Neuronal stem cell (in vitro differentiated cells): ENCODE results near the gene MICAL2. TPM values are rescaled to one million over a fixed set of nuclear protein-coding genes. Genes with fewer than 3 reads are reported as not detected.

Experiments used
- DNase-seq: peaks from one replicate; pipeline ENCODE4 v3.0.0-alpha.2; 2013; ENCODE audit warnings: low spot score
- H2AFZ ChIP-seq: one replicate; pipeline ENCODE4 v1.6.1; 2013; ENCODE audit warnings: mild to moderate bottlenecking, low read length, inconsistent platforms
- H2AK5ac ChIP-seq: 2 replicates; pipeline ENCODE4 v1.6.1; 2013; ENCODE audit warnings: low read depth, mild to moderate bottlenecking, inconsistent platforms, low read length, moderate library complexity, mixed read lengths
- H2BK120ac ChIP-seq: 2 replicates; pipeline ENCODE4 v1.6.1; 2013; ENCODE audit warnings: low read depth, mild to moderate bottlenecking, inconsistent platforms, low read length, moderate library complexity, mixed read lengths
- H2BK12ac ChIP-seq: one replicate; pipeline ENCODE4 v1.6.1; 2013; ENCODE audit warnings: low read length, inconsistent platforms
- H2BK15ac ChIP-seq: 2 replicates; pipeline ENCODE4 v1.6.1; 2013; ENCODE audit warnings: mild to moderate bottlenecking, low read length, inconsistent platforms, mixed read lengths
- H2BK5ac ChIP-seq: one replicate; pipeline ENCODE4 v1.6.1; 2013; ENCODE audit warnings: inconsistent platforms, mild to moderate bottlenecking, low read length, moderate library complexity
- H3K14ac ChIP-seq: one replicate; pipeline ENCODE4 v1.6.1; 2013; ENCODE audit warnings: low read length, inconsistent platforms
- H3K18ac ChIP-seq: 2 replicates; pipeline ENCODE4 v1.6.1; 2013; ENCODE audit warnings: low read length, inconsistent platforms
- H3K23ac ChIP-seq: 2 replicates; pipeline ENCODE4 v1.6.1; 2013; ENCODE audit warnings: low read depth, mild to moderate bottlenecking, mixed read lengths, low read length, inconsistent platforms; ENCODE audit not compliant: poor library complexity
- H3K27ac ChIP-seq: replicated peaks from 3 replicates; pipeline ENCODE4 v1.5.1; 2013; ENCODE audit warnings: low read length, inconsistent platforms
- H3K27me3 ChIP-seq, 3 experiments: 2 replicates each; pipeline ENCODE4 v1.6.1; 2013; ENCODE audit warnings: low read length in 3 of 3, mild to moderate bottlenecking in 2 of 3, inconsistent platforms in 1 of 3, low read depth in 1 of 3, mixed read lengths in 1 of 3, moderate library complexity in 1 of 3; ENCODE audit not compliant: control insufficient read depth in 3 of 3, insufficient read depth in 3 of 3
- H3K36me3 ChIP-seq, 2 donors: replicated peaks in 1 of 2; 2 replicates each; pipeline ENCODE4 v1.6.1; 2013; ENCODE audit warnings: low read length in 2 of 2; ENCODE audit not compliant: control insufficient read depth in 2 of 2, insufficient read depth in 2 of 2
- H3K4ac ChIP-seq: 2 replicates; pipeline ENCODE4 v1.6.1; 2013; ENCODE audit warnings: inconsistent platforms, mild to moderate bottlenecking, low read length, moderate library complexity
- H3K4me1 ChIP-seq, 2 donors: 1 replicate in 1 of 2; 2 replicates in 1 of 2; pipeline ENCODE4 v1.6.1; 2013; ENCODE audit warnings: low read length in 2 of 2, low read depth in 1 of 2; ENCODE audit not compliant: control insufficient read depth in 2 of 2, insufficient read depth in 1 of 2
- H3K4me2 ChIP-seq: one replicate; pipeline ENCODE4 v1.6.1; 2013; ENCODE audit warnings: mild to moderate bottlenecking, low read length, inconsistent platforms; ENCODE audit not compliant: insufficient read depth, poor library complexity, severe bottlenecking
- H3K4me3 ChIP-seq, 2 donors: 2 replicates each; pipeline ENCODE4 v1.5.1; 2013; ENCODE audit warnings: low read length in 2 of 2, mild to moderate bottlenecking in 2 of 2, inconsistent platforms in 1 of 2, moderate library complexity in 1 of 2
- H3K79me1 ChIP-seq: one replicate; pipeline ENCODE4 v1.6.1; 2013; ENCODE audit warnings: low read depth, mild to moderate bottlenecking, inconsistent platforms, low read length, moderate library complexity
- H3K9ac ChIP-seq: one replicate; pipeline ENCODE4 v1.6.1; 2013; ENCODE audit warnings: mild to moderate bottlenecking, low read depth, low read length, inconsistent platforms; ENCODE audit not compliant: poor library complexity
- H3K9me3 ChIP-seq, 2 donors: replicated peaks in 1 of 2; 2 replicates each; pipeline versions ENCODE3 to v1.6.1; 2013; ENCODE audit warnings: low read length in 2 of 2, mild to moderate bottlenecking in 2 of 2, inconsistent platforms in 1 of 2, low read depth in 1 of 2, mixed read lengths in 1 of 2, moderate library complexity in 1 of 2; ENCODE audit not compliant: control insufficient read depth in 2 of 2, insufficient read depth in 1 of 2
- H4K8ac ChIP-seq: one replicate; pipeline ENCODE4 v1.6.1; 2013; ENCODE audit warnings: low read depth, mild to moderate bottlenecking, inconsistent platforms, low read length, moderate library complexity
- H4K91ac ChIP-seq: one replicate; pipeline ENCODE4 v1.6.1; 2013; ENCODE audit warnings: low read length, low read depth, mild to moderate bottlenecking, inconsistent platforms; ENCODE audit not compliant: poor library complexity
- WGBS, 2 donors: extraction: QIAGEN DNeasy Blood & Tissue Kit; methylation state at CpG; one replicate each; pipeline ENCODE4 v1.1.7; 2013; ENCODE audit warnings: missing lambda C conversion rate in 2 of 2, mixed read lengths in 1 of 2; ENCODE audit not compliant: insufficient read length in 2 of 2, insufficient replicate concordance in 1 of 2; ENCODE audit errors: extremely low coverage in 2 of 2; 5-methylcytosine and 5-hydroxymethylcytosine counted together
- polyA plus RNA-seq, 2 experiments: library from polyadenylated mRNA; stranded (reverse); fragments of 200-250 nt; gene quantifications; one replicate each; pipeline ENCODE4 v1.2.3, GENCODE V29; 2013

Gene MICAL2, protein sequence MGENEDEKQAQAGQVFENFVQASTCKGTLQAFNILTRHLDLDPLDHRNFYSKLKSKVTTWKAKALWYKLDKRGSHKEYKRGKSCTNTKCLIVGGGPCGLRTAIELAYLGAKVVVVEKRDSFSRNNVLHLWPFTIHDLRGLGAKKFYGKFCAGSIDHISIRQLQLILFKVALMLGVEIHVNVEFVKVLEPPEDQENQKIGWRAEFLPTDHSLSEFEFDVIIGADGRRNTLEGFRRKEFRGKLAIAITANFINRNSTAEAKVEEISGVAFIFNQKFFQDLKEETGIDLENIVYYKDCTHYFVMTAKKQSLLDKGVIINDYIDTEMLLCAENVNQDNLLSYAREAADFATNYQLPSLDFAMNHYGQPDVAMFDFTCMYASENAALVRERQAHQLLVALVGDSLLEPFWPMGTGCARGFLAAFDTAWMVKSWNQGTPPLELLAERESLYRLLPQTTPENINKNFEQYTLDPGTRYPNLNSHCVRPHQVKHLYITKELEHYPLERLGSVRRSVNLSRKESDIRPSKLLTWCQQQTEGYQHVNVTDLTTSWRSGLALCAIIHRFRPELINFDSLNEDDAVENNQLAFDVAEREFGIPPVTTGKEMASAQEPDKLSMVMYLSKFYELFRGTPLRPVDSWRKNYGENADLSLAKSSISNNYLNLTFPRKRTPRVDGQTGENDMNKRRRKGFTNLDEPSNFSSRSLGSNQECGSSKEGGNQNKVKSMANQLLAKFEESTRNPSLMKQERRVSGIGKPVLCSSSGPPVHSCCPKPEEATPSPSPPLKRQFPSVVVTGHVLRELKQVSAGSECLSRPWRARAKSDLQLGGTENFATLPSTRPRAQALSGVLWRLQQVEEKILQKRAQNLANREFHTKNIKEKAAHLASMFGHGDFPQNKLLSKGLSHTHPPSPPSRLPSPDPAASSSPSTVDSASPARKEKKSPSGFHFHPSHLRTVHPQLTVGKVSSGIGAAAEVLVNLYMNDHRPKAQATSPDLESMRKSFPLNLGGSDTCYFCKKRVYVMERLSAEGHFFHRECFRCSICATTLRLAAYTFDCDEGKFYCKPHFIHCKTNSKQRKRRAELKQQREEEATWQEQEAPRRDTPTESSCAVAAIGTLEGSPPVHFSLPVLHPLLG
- 0.36 TPM for polyA plus RNA-seq (2013, experiment 1 of 2)
- polyA plus RNA-seq (2013, experiment 2 of 2), result 0.26 TPM

- DNase-seq, result peak; percentile 81
- no CpG with 5 or more reads among the region's 56 CpGs for WGBS, 2 donors
Measured at GRCh38 chr11:12110201-12110713, at the start of gene MICAL2. Gene MICAL2, plus strand, starts transcription at chr11:12110590. Its CDS starts 51,566 bp downstream, at chr11:12162156.

DNA sequence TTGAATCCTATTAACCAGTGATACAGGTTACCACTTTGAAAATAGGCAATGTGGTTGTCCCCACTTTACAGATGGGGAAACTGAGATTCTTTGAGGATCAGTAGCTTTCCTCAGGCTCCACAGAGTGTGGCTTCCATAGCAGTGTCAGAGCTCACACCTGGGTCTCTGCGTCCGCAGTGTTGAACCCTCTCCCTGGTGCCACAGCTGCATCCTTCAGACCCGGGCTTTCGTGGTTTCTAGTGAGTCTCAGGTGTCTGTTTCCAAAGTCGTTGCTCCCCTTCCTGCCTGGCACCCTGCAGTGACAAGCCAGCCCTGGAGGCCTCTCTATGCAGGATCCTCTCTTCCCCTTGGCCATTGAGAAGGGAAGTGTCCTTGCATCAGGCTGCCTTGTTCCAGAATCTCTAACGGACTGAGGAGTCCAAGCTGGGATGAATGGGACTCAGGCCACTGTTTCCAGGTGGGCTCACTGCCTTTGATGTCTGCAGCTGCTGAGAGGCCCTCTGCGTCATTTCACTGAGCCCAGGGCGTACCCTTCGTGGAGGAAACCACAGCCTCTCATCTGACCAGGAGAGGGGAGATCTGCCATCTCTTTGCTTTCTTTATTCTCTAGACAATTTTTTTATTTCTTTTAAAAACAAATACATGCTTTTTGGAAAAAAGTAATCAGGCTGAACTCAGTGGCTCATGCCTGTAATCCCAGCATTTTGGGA lies 48.4 kb upstream of the MICAL2 start:
- Histone ChIP-seq H3K14ac (no peak overlapping the region), H2BK5ac (no peak overlapping the region), H3K4ac (no peak overlapping the region), H3K79me1 (no peaks in the 10 kb centered on the region), H3K9me3 (no peaks in the 10 kb centered on the region), H2BK12ac (no peak overlapping the region), H2BK120ac (no peak overlapping the region), H4K8ac (no peak overlapping the region), H3K9ac (no peak overlapping the region), H4K91ac (no peak overlapping the region), H3K36me3 (no peaks in the 10 kb centered on the region), H3K4me1 (peaks cover 4 to 9% of the 10 kb centered on the region in 2 donors), H2AFZ (no peak overlapping the region), H3K23ac (no peak overlapping the region), H3K27me3 (peaks cover 0 to 3% (median 0%) of the 10 kb centered on the region in 3 experiments), H3K4me3 (peak overlapping the region in 1 of 2 donors; percentile 38), H2BK15ac (no peak overlapping the region), H3K4me2 (no peak overlapping the region), H2AK5ac (no peak overlapping the region), H3K18ac (peak overlapping the region; percentile 3), H3K27ac (no peak overlapping the region)
- DNase-seq, result no peak
- WGBS, 2 donors, result no CpG with 5 or more reads among the region's 9 CpGs

More at GRCh38 chr11:12110201-12110713, at the start of gene MICAL2:
- no peak within 1 kb of the TSS for H3K14ac ChIP-seq
- no peaks in the 10 kb centered on the region for H3K79me1 ChIP-seq
- no peak within 1 kb of the TSS for H3K18ac ChIP-seq
- H2BK15ac ChIP-seq, result no peak within 1 kb of the TSS
- no peaks in the 10 kb centered on the region for H3K36me3 ChIP-seq
- H3K4ac ChIP-seq, result no peak within 1 kb of the TSS
- H2BK12ac ChIP-seq, result no peak within 1 kb of the TSS
- peaks cover 0 to 86% (median 23%) of the 10 kb centered on the region in 3 experiments for H3K27me3 ChIP-seq
- no peaks in the 10 kb centered on the region for H3K9me3 ChIP-seq
- peak within 1 kb of the TSS; percentile 92 for H2AFZ ChIP-seq
- H3K23ac ChIP-seq, result no peak within 1 kb of the TSS
- peak within 1 kb of the TSS; percentile 42 to 76 for H3K4me3 ChIP-seq
- no peak within 1 kb of the TSS for H2BK120ac ChIP-seq
- no peak within 1 kb of the TSS for H4K91ac ChIP-seq
- H4K8ac ChIP-seq, result no peak within 1 kb of the TSS
- peak within 1 kb of the TSS; percentile 67 for H3K9ac ChIP-seq
- H3K4me1 ChIP-seq, result peaks cover 8 to 9% of the 10 kb centered on the region in 2 donors
- H3K4me2 ChIP-seq, result peak within 1 kb of the TSS; percentile 96
- no peak within 1 kb of the TSS for H2BK5ac ChIP-seq
- no peak within 1 kb of the TSS for H2AK5ac ChIP-seq
- H3K27ac ChIP-seq, result no peak within 1 kb of the TSS

- WGBS, 2 donors, result no CpG with 5 or more reads among the region's 2 CpGs
- no peaks in the 10 kb centered on the region for H3K36me3 ChIP-seq
- no peak overlapping the region for H2AFZ ChIP-seq
- no peak overlapping the region for H2BK5ac ChIP-seq
- H3K4me3 ChIP-seq, result no peak overlapping the region
- H3K23ac ChIP-seq, result no peak overlapping the region
- no peaks in the 10 kb centered on the region for H3K9me3 ChIP-seq
- H3K4ac ChIP-seq, result no peak overlapping the region
- no peak overlapping the region for H4K8ac ChIP-seq
- H3K79me1 ChIP-seq, result no peaks in the 10 kb centered on the region
- H3K9ac ChIP-seq, result no peak overlapping the region
- no peak overlapping the region for H3K4me2 ChIP-seq
- H3K18ac ChIP-seq, result no peak overlapping the region
- H3K27me3 ChIP-seq, result peaks cover 0 to 3% (median 0%) of the 10 kb centered on the region in 3 experiments
- no peak overlapping the region for H2AK5ac ChIP-seq
- no peak overlapping the region for H2BK120ac ChIP-seq
- peaks cover 11 to 21% of the 10 kb centered on the region in 2 donors for H3K4me1 ChIP-seq
- no peak overlapping the region for H2BK12ac ChIP-seq
- no peak for DNase-seq
- H2BK15ac ChIP-seq, result no peak overlapping the region
- no peak overlapping the region for H3K27ac ChIP-seq
- H4K91ac ChIP-seq, result no peak overlapping the region
- H3K14ac ChIP-seq, result no peak overlapping the region
Measured at GRCh38 chr11:12063251-12063650, 47.1 kb upstream of the MICAL2 start.
